Central memory CD8-positive, alpha-beta T cell (primary cell): ENCODE data around the gene UBE2J2.
"Not testable (repeated sequence)": the region's sequence is repeated elsewhere in the genome, so short reads cannot be mapped to it uniquely, and the experiment has no call there.

ENCODE experiments used
- ATAC-seq: fragments of 150-1000 bp; cut with Tn5 transposase; replicated peaks from 2 replicates; pipeline ENCODE4 v1.10.0; 2022; ENCODE audit warnings: mild to moderate bottlenecking, moderate FRiP score, moderate number of reproducible peaks; ENCODE audit not compliant: poor library complexity, severe bottlenecking; ENCODE audit errors: extremely low read depth
- DNase-seq, 2 donors: peaks; one replicate each; pipeline ENCODE4 v3.0.0; 2021; ENCODE audit warnings: low spot score in 2 of 2
- H3K27ac Mint-ChIP-seq: one replicate; pipeline ENCODE4 v1.8.0; 2022; ENCODE audit warnings: low read depth, mild to moderate bottlenecking, moderate library complexity, mixed read lengths
- H3K27me3 Mint-ChIP-seq: one replicate; pipeline ENCODE4 v1.8.0; 2022; ENCODE audit warnings: mixed read lengths
- H3K36me3 Mint-ChIP-seq: one replicate; pipeline ENCODE4 v1.8.0; 2022; ENCODE audit warnings: mild to moderate bottlenecking, moderate library complexity, mixed read lengths; ENCODE audit not compliant: insufficient read depth
- H3K4me1 Mint-ChIP-seq: one replicate; pipeline ENCODE4 v1.8.0; 2022; ENCODE audit warnings: mixed read lengths
- H3K4me3 Mint-ChIP-seq: one replicate; pipeline ENCODE4 v1.8.0; 2022; ENCODE audit warnings: mild to moderate bottlenecking, moderate library complexity, mixed read lengths
- H3K9me3 Mint-ChIP-seq: one replicate; pipeline ENCODE4 v1.8.0; 2022; ENCODE audit warnings: mixed read lengths

UBE2J2 gene

DNA sequence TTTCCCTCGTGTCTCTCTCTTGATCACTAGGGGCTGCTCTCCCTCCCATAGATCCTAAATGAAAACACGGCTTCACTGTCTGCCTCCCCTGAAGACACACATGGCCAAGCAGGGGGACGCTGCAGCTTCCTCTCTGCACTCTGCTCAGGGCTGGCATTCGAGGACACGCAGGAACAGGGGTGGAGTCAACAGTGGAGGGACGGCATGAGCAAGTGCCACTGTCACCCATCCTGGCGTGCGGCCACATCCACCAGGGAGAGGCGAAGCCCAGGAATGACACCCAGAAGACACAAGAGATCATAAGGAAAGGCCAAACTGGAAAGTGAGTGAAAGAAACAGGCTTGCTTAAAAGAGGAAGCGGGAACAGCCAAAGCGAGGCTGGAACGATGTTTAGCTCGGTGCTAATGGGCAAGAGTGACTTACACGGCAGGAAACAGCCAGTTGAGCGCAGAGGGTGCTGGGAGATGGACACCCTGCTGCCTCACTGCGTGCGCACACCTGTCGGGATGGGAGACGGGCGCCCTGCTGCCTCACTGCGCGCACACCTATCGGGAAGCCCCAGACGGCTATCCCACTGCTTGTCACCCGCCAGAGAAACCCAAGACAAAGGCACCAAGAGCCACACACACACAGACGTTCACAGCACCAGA, 13.6 kb downstream of the UBE2J2 start:
- peak overlapping the region; percentile 70 for H3K27ac Mint-ChIP-seq
- peaks cover 46% of the 10 kb centered on the region for H3K36me3 Mint-ChIP-seq
- H3K9me3 Mint-ChIP-seq, result no peaks in the 10 kb centered on the region
- no peak for DNase-seq
- no peaks in the 10 kb centered on the region for H3K27me3 Mint-ChIP-seq
- H3K4me1 Mint-ChIP-seq, result peaks cover 20% of the 10 kb centered on the region
- no peak for ATAC-seq
- H3K4me3 Mint-ChIP-seq, result no peak overlapping the region

DNA sequence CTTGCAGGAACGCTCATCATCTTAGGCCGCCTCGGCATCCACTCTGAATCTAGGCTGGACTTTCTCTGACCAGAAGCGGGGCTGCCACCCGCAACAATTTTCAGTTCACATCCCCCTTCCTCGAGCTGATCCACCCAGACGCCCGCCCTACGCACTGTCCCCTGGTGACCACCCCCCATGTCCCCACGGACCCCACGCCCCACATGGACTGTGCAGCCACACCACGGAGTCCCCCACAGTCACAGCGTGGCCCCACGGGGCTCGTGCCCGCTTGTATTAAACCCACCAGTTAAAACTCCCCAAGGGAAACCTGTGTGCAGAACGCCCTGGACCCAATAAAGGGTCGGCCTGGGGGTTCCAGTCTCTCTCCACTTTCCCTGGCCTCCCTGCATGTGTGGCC, 14.1 kb downstream of the UBE2J2 start:
- Mint-ChIP-seq H3K4me3 (no peak overlapping the region), H3K27ac (peak overlapping the region; percentile 70), H3K27me3 (no peaks in the 10 kb centered on the region), H3K4me1 (peaks cover 20% of the 10 kb centered on the region), H3K36me3 (peaks cover 42% of the 10 kb centered on the region), H3K9me3 (no peaks in the 10 kb centered on the region)
- no peak for DNase-seq
- no peak for ATAC-seq

DNA sequence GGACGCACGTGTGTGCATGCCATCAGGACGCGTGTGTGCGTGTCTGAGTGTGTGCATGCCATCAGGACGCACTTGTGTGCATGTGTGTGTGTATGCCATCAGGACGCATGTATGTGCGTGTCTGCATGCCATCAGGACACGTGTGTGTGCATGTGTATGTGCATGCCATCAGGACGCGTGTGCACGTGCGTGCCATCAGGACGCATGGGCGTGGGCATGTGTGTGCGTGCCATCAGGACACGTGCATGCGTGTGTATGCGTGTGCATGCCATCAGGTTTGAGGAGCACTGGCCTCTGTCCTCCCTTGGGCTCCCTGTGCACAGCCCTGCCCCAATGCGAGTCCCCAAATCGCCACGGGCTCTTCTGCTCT, 14.6 kb downstream of the UBE2J2 start:
- peaks cover 40% of the 10 kb centered on the region for H3K36me3 Mint-ChIP-seq
- H3K4me3 Mint-ChIP-seq, result no peak overlapping the region
- no peaks in the 10 kb centered on the region for H3K27me3 Mint-ChIP-seq
- H3K4me1 Mint-ChIP-seq, result peaks cover 20% of the 10 kb centered on the region
- H3K9me3 Mint-ChIP-seq, result no peaks in the 10 kb centered on the region
- ATAC-seq, result no peak
- no peak overlapping the region for H3K27ac Mint-ChIP-seq
- DNase-seq, result no peak

DNA sequence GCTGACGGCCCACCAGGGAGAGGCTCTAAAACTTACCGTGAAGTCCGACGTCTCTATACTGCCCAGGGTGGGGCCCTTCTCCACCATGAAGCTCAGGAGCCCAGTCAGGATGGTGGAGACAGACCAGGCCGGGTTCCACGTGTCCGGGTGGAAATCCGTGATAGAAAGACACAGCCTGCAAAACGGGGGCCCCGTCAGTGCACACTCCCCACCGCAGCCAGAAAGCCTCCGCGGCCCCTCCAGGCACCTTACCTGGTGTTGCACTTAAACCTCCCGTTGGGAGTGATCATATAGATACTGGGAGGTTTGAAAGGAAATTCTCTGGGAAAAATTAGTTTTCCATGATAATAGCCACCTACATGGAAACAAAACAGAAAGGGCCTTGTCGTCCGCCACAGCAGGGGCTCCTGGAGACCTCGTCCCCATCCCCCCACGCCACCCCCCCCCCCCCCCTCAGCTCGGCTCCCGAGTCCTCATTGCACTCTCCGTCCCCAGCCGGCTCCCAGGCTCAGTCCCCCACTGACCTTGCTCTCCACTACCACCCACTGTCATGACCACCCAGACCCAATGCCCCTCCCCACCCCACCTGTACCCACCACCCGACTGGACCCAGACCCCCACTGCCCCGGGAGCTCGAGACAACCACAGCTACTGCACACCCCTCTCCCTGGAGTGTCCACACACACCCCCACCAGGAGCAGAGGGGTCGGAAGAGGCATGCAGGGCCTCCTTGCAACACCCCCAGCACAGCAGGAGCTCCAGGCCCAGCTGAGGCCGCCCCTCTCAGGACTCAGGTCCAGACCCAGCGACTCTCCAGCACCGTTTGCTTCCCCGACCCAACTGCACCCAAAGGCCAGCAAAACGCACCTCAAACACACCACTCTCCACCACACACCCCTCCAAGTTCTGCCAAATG, 16.4 kb downstream of the UBE2J2 start:
- ATAC-seq, result no peak
- Mint-ChIP-seq H3K9me3 (no peaks in the 10 kb centered on the region), H3K36me3 (peaks cover 40% of the 10 kb centered on the region), H3K27ac (peak overlapping the region; percentile 65), H3K4me1 (peaks cover 27% of the 10 kb centered on the region), H3K4me3 (no peak overlapping the region), H3K27me3 (no peaks in the 10 kb centered on the region)
- DNase-seq, result no peak

- Mint-ChIP-seq H3K9me3 (no peaks in the 10 kb centered on the region), H3K27me3 (no peaks in the 10 kb centered on the region), H3K4me1 (peaks cover 26% of the 10 kb centered on the region), H3K4me3 (no peak overlapping the region), H3K36me3 (peaks cover 31% of the 10 kb centered on the region), H3K27ac (no peak overlapping the region)
- ATAC-seq (no peak), DNase-seq (no peak)
Observed at GRCh38 chr1:1255611-1256010, 18.0 kb downstream of the UBE2J2 start.

GRCh38 chr1:1255078-1255477, 18.6 kb downstream of the UBE2J2 start:
- Mint-ChIP-seq H3K4me1 (peaks cover 25% of the 10 kb centered on the region), H3K36me3 (peaks cover 28% of the 10 kb centered on the region), H3K4me3 (no peak overlapping the region), H3K27me3 (no peaks in the 10 kb centered on the region), H3K9me3 (no peaks in the 10 kb centered on the region), H3K27ac (no peak overlapping the region)
- ATAC-seq (no peak), DNase-seq (no peak)

DNA sequence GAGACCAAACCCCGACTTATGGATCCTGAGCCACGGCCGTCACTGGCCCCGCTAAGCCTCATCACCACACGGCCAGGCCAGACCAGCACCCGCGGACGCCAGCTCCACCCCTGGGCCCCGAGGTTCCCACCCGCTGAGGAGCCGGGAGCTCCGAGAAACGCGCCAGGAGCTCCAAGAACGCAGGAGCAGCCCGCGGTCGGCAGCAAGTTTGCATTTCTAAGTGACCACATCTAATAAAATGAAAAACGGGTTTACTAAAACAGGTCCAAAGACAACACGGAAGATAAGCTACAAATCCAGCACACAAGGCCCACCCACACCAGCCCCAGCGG, 19.0 kb downstream of the UBE2J2 start:
- Mint-ChIP-seq H3K27me3 (no peaks in the 10 kb centered on the region), H3K4me3 (no peak overlapping the region), H3K36me3 (peaks cover 26% of the 10 kb centered on the region), H3K27ac (no peak overlapping the region), H3K9me3 (no peaks in the 10 kb centered on the region), H3K4me1 (peaks cover 20% of the 10 kb centered on the region)
- ATAC-seq (no peak), DNase-seq (no peak)

- H3K27ac Mint-ChIP-seq, result peak overlapping the region; percentile 25
- no peaks in the 10 kb centered on the region for H3K27me3 Mint-ChIP-seq
- H3K9me3 Mint-ChIP-seq, result no peaks in the 10 kb centered on the region
- H3K4me1 Mint-ChIP-seq, result peaks cover 18% of the 10 kb centered on the region
- H3K4me3 Mint-ChIP-seq, result no peak overlapping the region
- H3K36me3 Mint-ChIP-seq, result peaks cover 26% of the 10 kb centered on the region
- ATAC-seq (no peak), DNase-seq (no peak)
Observed at GRCh38 chr1:1253972-1254666, 19.5 kb downstream of the UBE2J2 start.

DNA sequence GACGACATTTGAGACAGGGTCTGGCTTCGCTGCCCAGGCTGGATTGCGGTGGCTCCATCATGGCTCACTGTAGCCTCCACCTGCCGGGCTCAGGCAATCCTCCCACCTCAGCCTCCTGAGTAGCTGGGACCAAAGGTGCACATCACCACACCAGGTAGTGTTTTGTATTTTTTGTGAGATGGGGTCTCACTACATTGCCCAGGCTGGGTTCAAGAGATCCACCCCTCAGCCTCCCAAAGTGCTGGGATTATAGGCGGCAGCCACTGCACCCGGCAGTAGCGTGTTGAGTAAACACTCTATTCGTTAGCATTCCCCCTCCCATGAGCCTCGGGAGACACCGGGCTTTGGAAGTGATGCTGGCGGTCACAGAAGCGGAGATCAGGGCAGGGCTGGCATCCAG, 20.3 kb downstream of the UBE2J2 start:
- no peaks in the 10 kb centered on the region for H3K27me3 Mint-ChIP-seq
- no peak for DNase-seq
- peak overlapping the region; percentile 25 for H3K27ac Mint-ChIP-seq
- H3K9me3 Mint-ChIP-seq, result no peaks in the 10 kb centered on the region
- no peak for ATAC-seq
- H3K4me3 Mint-ChIP-seq, result no peak overlapping the region
- peaks cover 26% of the 10 kb centered on the region for H3K36me3 Mint-ChIP-seq
- H3K4me1 Mint-ChIP-seq, result peaks cover 18% of the 10 kb centered on the region

DNA sequence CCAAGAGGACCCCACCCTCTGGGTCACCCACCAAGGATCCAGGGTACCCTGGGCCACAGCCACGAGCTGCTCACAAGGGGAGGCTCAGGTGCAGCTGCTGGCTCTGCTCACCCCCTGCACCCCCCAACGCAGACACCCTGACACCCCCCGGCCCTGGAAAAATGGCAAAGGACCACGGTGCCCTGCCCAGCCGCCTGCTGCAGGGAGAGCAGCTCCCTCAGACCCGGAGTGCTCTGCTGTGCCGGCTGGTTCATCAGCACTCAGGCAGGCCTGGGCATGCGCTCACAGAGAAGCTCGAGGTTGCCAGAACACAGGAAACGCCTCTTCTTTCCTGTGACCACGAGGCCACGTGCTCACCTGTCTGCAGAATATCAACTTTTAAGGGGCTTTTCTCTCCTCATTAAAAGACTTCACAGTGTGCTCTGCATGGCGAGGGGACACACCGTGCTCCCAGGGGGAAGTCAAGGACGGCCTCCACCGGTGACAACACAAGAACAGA, 22.8 kb downstream of the UBE2J2 start:
- ATAC-seq, result peak; percentile 97
- peaks cover 13% of the 10 kb centered on the region for H3K36me3 Mint-ChIP-seq
- H3K9me3 Mint-ChIP-seq, result no peaks in the 10 kb centered on the region
- H3K27ac Mint-ChIP-seq, result peak overlapping the region; percentile 77
- no peak overlapping the region for H3K4me3 Mint-ChIP-seq
- peak in 1 of 2 donors; percentile 45 for DNase-seq
- H3K4me1 Mint-ChIP-seq, result peaks cover 13% of the 10 kb centered on the region
- H3K27me3 Mint-ChIP-seq, result no peaks in the 10 kb centered on the region

DNA sequence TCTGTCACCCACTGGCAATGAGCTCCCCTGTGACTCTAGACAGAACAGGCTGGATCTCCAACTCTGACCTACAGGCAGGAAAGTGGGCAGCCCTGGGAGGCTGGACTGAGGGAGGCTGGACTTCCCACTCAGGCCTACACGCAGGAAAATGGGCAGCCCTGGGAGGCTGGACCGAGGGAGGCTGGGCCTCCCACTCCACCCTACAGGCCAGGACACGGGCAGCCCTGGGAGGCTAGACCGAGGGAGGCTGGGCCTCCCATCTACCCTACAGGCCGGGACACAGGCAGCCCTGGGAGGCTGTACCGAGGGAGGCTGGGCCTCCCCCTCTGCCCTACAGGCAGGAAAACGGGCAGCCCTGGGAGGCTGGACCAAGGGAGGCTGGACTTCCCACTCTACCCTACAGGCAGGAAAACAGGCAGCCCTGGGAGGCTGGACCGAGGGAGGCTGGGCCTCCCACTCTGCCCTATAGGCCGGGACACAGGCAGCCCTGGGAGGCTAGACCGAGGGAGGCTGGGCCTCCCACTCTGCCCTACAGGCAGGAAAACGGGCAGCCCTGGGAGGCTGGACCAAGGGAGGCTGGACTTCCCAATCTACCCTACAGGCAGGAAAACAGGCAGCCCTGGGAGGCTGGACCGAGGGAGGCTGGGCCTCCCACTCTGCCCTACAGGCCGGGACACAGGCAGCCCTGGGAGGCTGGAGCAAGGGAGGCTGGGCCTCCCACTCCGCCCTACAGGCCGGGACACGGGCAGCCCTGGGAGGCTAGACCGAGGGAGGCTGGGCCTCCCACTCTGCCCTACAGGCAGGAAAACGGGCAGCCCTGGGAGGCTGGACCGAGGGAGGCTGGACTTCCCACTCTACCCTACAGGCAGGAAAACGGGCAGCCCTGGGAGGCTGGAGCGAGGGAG, 25.4 kb downstream of the UBE2J2 start:
- H3K27ac Mint-ChIP-seq, H3K27me3 Mint-ChIP-seq, H3K9me3 Mint-ChIP-seq, H3K4me3 Mint-ChIP-seq, H3K36me3 Mint-ChIP-seq, ATAC-seq, DNase-seq: not testable (repeated sequence)
- H3K4me1 Mint-ChIP-seq, result peaks cover 13% of the 10 kb centered on the region

GRCh38 chr1:1247341-1247913, 26.2 kb downstream of the UBE2J2 start:
- no peak for ATAC-seq
- no peak for DNase-seq
- Mint-ChIP-seq H3K27me3 (no peaks in the 10 kb centered on the region), H3K4me1 (peaks cover 6% of the 10 kb centered on the region), H3K36me3 (peaks cover 8% of the 10 kb centered on the region), H3K4me3 (no peak overlapping the region), H3K27ac (no peak overlapping the region), H3K9me3 (no peaks in the 10 kb centered on the region)
